SK-N-SH treated with all-trans-retinoic acid at 6 μM for 48 hours (cell line): Measurements from ENCODE around the gene IQSEC3.

Experiments
- ARNTL ChIP-seq: fragments of 450-650 bp; formaldehyde crosslinking; IDR thresholded peaks from 2 replicates; pipeline ENCODE4 v1.5.0; 2020; ENCODE audit warnings: low read depth, mild to moderate bottlenecking, moderate library complexity, borderline replicate concordance
- BACH2 ChIP-seq: fragments of 250-450 bp; sonication (Bioruptor Pico); IDR thresholded peaks from 2 replicates; pipeline ENCODE4 v1.9.0; 2021; ENCODE audit warnings: mild to moderate bottlenecking, borderline replicate concordance
- CREB5 ChIP-seq: fragments of 250-450 bp; sonication (Bioruptor Pico); IDR thresholded peaks from 2 replicates; pipeline ENCODE4 v1.5.1; 2020; ENCODE audit warnings: low read depth, mild to moderate bottlenecking, moderate library complexity
- ESRRG ChIP-seq: fragments of 250-450 bp; sonication (Bioruptor Pico); IDR thresholded peaks from 2 replicates; pipeline ENCODE4 v1.6.1; 2021; ENCODE audit warnings: mild to moderate bottlenecking
- GLIS3 ChIP-seq: fragments of 250-450 bp; sonication (Bioruptor Pico); IDR thresholded peaks from 2 replicates; pipeline ENCODE4 v1.5.0; 2020; ENCODE audit warnings: mild to moderate bottlenecking, moderate library complexity
- ISL1 ChIP-seq: fragments of 250-450 bp; sonication (Bioruptor Pico); IDR thresholded peaks from 2 replicates; pipeline ENCODE4 v2.1.2; 2022; ENCODE audit warnings: mild to moderate bottlenecking, moderate library complexity
- RARB ChIP-seq: fragments of 250-450 bp; sonication (Bioruptor Pico); IDR thresholded peaks from 2 replicates; pipeline ENCODE4 v1.8.0; 2021; ENCODE audit warnings: mild to moderate bottlenecking, moderate library complexity
- ZFP30 ChIP-seq: fragments of 450-650 bp; formaldehyde crosslinking; IDR thresholded peaks from 2 replicates; pipeline ENCODE4 v1.5.0; 2022; ENCODE audit warnings: mild to moderate bottlenecking, moderate library complexity
- ZNF70 ChIP-seq: fragments of 450-650 bp; formaldehyde crosslinking; IDR thresholded peaks from 2 replicates; pipeline ENCODE4 v1.5.0; 2020; ENCODE audit warnings: mild to moderate bottlenecking, moderate library complexity
- TF ChIP-seq, protein P1 (sequence below): fragments of 250-450 bp; sonication (Bioruptor Pico); IDR thresholded peaks from 2 replicates; pipeline ENCODE4 v1.8.0; 2020; ENCODE audit warnings: mild to moderate bottlenecking, moderate library complexity, borderline replicate concordance

GRCh38 chr12:22190-22529 lies 44.4 kb upstream of the IQSEC3 start:
- TF ChIP-seq ARNTL (CRISPR knock-in tag) = no peak
- TF ChIP-seq ESRRG (CRISPR knock-in tag) = no peak
- TF ChIP-seq GLIS3 (CRISPR knock-in tag) = no peak
- no peak for TF ChIP-seq CREB5 (CRISPR knock-in tag)
- TF ChIP-seq, protein P1, sequence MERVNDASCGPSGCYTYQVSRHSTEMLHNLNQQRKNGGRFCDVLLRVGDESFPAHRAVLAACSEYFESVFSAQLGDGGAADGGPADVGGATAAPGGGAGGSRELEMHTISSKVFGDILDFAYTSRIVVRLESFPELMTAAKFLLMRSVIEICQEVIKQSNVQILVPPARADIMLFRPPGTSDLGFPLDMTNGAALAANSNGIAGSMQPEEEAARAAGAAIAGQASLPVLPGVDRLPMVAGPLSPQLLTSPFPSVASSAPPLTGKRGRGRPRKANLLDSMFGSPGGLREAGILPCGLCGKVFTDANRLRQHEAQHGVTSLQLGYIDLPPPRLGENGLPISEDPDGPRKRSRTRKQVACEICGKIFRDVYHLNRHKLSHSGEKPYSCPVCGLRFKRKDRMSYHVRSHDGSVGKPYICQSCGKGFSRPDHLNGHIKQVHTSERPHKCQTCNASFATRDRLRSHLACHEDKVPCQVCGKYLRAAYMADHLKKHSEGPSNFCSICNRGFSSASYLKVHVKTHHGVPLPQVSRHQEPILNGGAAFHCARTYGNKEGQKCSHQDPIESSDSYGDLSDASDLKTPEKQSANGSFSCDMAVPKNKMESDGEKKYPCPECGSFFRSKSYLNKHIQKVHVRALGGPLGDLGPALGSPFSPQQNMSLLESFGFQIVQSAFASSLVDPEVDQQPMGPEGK = no peak
- no peak for TF ChIP-seq ZNF70 (CRISPR knock-in tag)
- TF ChIP-seq BACH2 = no peak
- TF ChIP-seq ZFP30 (CRISPR knock-in tag) = no peak
- no peak for TF ChIP-seq ISL1
- no peak for TF ChIP-seq RARB (CRISPR knock-in tag)
